Glutamatergic neuron (in vitro differentiated cells): ENCODE measurements around the gene TTLL1. TPM values are rescaled to one million over a fixed set of nuclear protein-coding genes. Genes with fewer than 3 reads are reported as not detected.

ENCODE experiments used
- DNase-seq: peaks from one replicate; pipeline ENCODE4 v3.0.0; 2022
- H3K27ac Mint-ChIP-seq: one replicate; pipeline ENCODE4 v1.8.0; 2020; ENCODE audit warnings: mild to moderate bottlenecking, mixed read lengths, inconsistent platforms; ENCODE audit not compliant: unreplicated experiment
- H3K27me3 Mint-ChIP-seq: one replicate; pipeline ENCODE4 v1.8.0; 2020; ENCODE audit warnings: mild to moderate bottlenecking, moderate library complexity, mixed read lengths, inconsistent platforms; ENCODE audit not compliant: unreplicated experiment
- H3K36me3 Mint-ChIP-seq: one replicate; pipeline ENCODE4 v1.8.0; 2020; ENCODE audit warnings: mild to moderate bottlenecking, mixed read lengths, inconsistent platforms; ENCODE audit not compliant: unreplicated experiment
- H3K4me1 Mint-ChIP-seq: one replicate; pipeline ENCODE4 v1.8.0; 2020; ENCODE audit warnings: mild to moderate bottlenecking, low read depth, mixed read lengths, inconsistent platforms; ENCODE audit not compliant: unreplicated experiment
- H3K4me3 Mint-ChIP-seq: one replicate; pipeline ENCODE4 v1.8.0; 2020; ENCODE audit warnings: mild to moderate bottlenecking, mixed read lengths, inconsistent platforms; ENCODE audit not compliant: unreplicated experiment
- H3K9me3 Mint-ChIP-seq: one replicate; pipeline ENCODE4 v1.8.0; 2020; ENCODE audit warnings: mild to moderate bottlenecking, moderate library complexity, mixed read lengths, inconsistent platforms; ENCODE audit not compliant: unreplicated experiment
- total RNA-seq: library from RNA; stranded (reverse); fragmentation: NEBNext Ultra II Directional; extraction: Animal tissue kit (Norgen Biotek cat#: 25700); gene quantifications from one replicate; pipeline ENCODE4 v1.2.1, GENCODE V29; 2021; ENCODE audit not compliant: unreplicated experiment
- TF ChIP-seq, protein P1 (sequence below): fragments of 200-600 bp; sonication (generic); IDR thresholded peaks from one replicate; pipeline ENCODE4 v1.5.0; 2021; ENCODE audit not compliant: partially characterized antibody, unreplicated experiment

The TTLL1 gene
- total RNA-seq, 1 donor from 2014 or later = 22.0 TPM

DNA sequence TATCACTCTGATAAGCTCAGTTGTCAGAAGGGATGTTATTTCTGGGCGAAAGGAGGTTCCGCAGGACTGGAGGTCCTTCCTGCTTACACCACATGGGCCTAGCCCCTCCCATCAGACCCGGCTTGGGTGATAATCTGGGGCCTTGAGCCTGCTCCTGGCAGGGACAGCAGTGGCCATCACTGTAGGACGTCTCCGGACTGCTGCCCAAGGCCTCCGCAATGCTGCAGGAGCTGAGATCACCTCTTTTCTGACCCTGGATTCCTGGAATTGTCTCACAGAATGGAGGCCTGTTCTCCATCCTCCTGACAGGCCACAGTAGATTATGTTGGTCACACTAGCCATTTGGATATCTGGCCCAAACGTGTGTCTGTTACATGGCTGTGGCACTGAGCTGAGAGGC lies 12.1 kb upstream of the TTLL1 start:
- TF ChIP-seq, protein P1, sequence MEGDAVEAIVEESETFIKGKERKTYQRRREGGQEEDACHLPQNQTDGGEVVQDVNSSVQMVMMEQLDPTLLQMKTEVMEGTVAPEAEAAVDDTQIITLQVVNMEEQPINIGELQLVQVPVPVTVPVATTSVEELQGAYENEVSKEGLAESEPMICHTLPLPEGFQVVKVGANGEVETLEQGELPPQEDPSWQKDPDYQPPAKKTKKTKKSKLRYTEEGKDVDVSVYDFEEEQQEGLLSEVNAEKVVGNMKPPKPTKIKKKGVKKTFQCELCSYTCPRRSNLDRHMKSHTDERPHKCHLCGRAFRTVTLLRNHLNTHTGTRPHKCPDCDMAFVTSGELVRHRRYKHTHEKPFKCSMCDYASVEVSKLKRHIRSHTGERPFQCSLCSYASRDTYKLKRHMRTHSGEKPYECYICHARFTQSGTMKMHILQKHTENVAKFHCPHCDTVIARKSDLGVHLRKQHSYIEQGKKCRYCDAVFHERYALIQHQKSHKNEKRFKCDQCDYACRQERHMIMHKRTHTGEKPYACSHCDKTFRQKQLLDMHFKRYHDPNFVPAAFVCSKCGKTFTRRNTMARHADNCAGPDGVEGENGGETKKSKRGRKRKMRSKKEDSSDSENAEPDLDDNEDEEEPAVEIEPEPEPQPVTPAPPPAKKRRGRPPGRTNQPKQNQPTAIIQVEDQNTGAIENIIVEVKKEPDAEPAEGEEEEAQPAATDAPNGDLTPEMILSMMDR = no peak
- Mint-ChIP-seq H3K4me3 (no peak overlapping the region), H3K4me1 (peaks cover 3% of the 10 kb centered on the region), H3K27me3 (peaks cover 3% of the 10 kb centered on the region), H3K27ac (no peak overlapping the region), H3K9me3 (peaks cover 7% of the 10 kb centered on the region), H3K36me3 (peaks cover 3% of the 10 kb centered on the region)
- no peak for DNase-seq

DNA sequence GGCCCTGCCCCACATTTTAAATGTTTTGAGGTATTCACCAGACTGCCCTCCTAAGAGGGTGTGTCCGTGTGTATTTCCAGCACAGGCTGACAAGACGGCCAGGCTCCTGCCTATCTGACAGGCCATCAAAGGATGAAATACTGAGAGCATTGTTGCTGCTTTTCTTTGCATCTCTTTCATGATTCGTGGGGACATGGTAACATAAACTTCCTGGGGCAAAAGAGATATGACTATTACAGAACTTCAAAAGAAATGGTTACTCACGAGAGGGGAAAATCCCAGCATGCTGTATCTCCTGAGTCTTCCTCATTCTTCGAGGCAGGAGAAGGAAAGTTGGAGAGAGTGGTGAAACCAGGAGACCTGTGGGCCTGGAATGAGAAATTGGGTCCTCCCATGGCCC lies 11.0 kb upstream of the TTLL1 start:
- peaks cover 10% of the 10 kb centered on the region for H3K36me3 Mint-ChIP-seq
- TF ChIP-seq, protein P1 = no peak
- peaks cover 5% of the 10 kb centered on the region for H3K27me3 Mint-ChIP-seq
- DNase-seq = no peak
- no peak overlapping the region for H3K4me3 Mint-ChIP-seq
- H3K4me1 Mint-ChIP-seq = peaks cover 3% of the 10 kb centered on the region
- H3K9me3 Mint-ChIP-seq = peaks cover 12% of the 10 kb centered on the region
- no peak overlapping the region for H3K27ac Mint-ChIP-seq

DNA sequence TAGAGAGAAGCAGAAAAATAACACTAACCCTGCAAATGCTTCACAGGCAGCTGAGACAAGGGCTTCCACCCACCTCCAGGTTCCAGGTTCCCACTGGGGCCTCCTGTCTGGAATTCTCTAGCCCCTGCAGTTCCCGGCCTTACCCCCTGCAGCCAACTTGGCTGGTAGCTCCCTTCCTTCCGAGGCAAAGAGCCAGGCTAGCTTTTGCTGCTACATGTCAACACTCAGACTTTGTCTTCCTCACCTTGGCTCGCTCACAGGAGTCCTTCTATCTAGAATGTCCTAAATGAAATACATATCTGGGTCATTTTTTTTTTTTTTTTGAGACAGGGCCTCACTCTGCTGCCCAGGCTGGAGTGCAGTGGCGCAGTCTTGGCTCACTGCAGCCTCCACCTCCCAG lies 9.9 kb upstream of the TTLL1 start:
- Mint-ChIP-seq H3K36me3 (peaks cover 10% of the 10 kb centered on the region), H3K9me3 (peaks cover 10% of the 10 kb centered on the region), H3K4me1 (peaks cover 2% of the 10 kb centered on the region), H3K4me3 (no peak overlapping the region), H3K27me3 (peaks cover 5% of the 10 kb centered on the region), H3K27ac (no peak overlapping the region)
- DNase-seq = no peak
- TF ChIP-seq, protein P1 = no peak

DNA sequence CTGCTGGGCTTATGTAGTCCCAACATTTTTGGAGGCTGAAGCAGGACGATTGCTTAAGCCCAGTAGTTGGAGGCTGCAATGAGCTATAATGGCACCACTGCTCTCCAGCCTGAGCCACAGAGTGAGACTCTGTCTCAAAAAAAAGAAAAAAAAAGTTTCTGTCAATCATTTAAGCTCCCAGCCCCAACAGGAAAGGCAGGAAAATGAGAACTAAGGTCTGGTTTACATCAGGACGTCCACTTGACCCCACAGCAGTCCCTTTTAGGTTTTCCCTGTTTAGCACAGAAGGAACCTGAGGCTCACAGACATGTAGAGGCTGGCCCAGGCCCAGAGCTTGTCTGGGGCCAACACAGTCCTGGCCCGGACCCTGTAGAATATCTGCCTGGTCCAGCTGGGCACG lies 9.2 kb upstream of the TTLL1 start:
- Mint-ChIP-seq H3K4me3 (no peak overlapping the region), H3K9me3 (peaks cover 10% of the 10 kb centered on the region), H3K27ac (no peak overlapping the region), H3K27me3 (peaks cover 5% of the 10 kb centered on the region), H3K4me1 (no peaks in the 10 kb centered on the region), H3K36me3 (peaks cover 10% of the 10 kb centered on the region)
- no peak for DNase-seq
- TF ChIP-seq, protein P1 = no peak

DNA sequence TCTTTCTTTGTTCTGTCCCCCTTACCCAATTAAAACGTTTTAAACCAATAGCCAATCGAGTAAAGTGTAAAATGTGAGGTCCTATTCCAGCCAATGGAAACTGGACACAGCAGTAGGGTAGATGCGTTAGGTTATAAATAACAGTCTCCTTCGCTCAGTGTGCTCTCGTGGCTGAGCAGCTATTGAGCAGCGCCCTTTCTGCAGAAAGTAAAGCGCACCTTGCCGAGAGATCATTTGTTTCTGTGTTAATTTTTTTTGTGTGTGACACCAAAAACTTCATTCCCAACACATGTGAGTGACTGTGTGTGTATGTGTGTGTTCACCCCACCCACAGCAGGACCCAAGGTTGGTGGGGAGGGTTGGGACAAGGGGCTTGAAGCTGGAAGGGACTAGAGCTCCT lies 7.2 kb upstream of the TTLL1 start:
- no peak for DNase-seq
- H3K27ac Mint-ChIP-seq = no peak overlapping the region
- no peak overlapping the region for H3K4me3 Mint-ChIP-seq
- H3K27me3 Mint-ChIP-seq = peaks cover 5% of the 10 kb centered on the region
- TF ChIP-seq, protein P1 = no peak
- peaks cover 10% of the 10 kb centered on the region for H3K36me3 Mint-ChIP-seq
- peaks cover 11% of the 10 kb centered on the region for H3K9me3 Mint-ChIP-seq
- no peaks in the 10 kb centered on the region for H3K4me1 Mint-ChIP-seq
